Measurements from ENCODE around the gene MME. TPM values are rescaled to one million over a fixed set of nuclear protein-coding genes. Genes with fewer than 3 reads are reported as not detected.

MME gene
- total and polyA plus RNA-seq, 2 donors from 2014 or later: 8.4 to 126 TPM

- H3K9me3 ChIP-seq (ENCODE audit: control insufficient read depth in 2 of 3, insufficient read depth in 1 of 3, low read length in 3 of 3): no peaks in the 10 kb centered on the region
- no peak overlapping the region for H3K4me3 ChIP-seq (ENCODE audit: low read length in 3 of 3)
- no peak for TF ChIP-seq CTCF (IDR thresholded peaks at IDR 0.05; ENCODE audit: borderline replicate concordance, extremely low read depth, insufficient read depth)
- no peaks in the 10 kb centered on the region for H3K36me3 ChIP-seq (ENCODE audit: control insufficient read depth in 2 of 3, insufficient read depth in 3 of 3, low read length in 3 of 3)
- no peak for DNase-seq
- no peak for FAIRE-seq
- H3K9ac ChIP-seq (ENCODE audit: low read length in 3 of 3): no peak overlapping the region
- intact Hi-C loops (cut with DNase I): no loop called here
- no peaks in the 10 kb centered on the region for H3K27me3 ChIP-seq (ENCODE audit: control insufficient read depth, insufficient read depth, low read length)
- no peak overlapping the region for H3K27ac ChIP-seq (ENCODE audit: low read depth in 2 of 2, low read length in 2 of 2)
- no peaks in the 10 kb centered on the region for H3K4me1 ChIP-seq (ENCODE audit: control insufficient read depth in 2 of 3, insufficient read depth in 2 of 3, low read depth in 1 of 3, low read length in 3 of 3)
Measured at GRCh38 chr3:155231792-155232191, 151.7 kb downstream of the MME start.

- H3K9ac ChIP-seq (ENCODE audit: low read length in 3 of 3): no peak overlapping the region
- DNase-seq: no peak
Measured at GRCh38 chr3:155232605-155233004, 152.5 kb downstream of the MME start.

GRCh38 chr3:155233213-155233612, 153.1 kb downstream of the MME start:
- Histone ChIP-seq H3K36me3 (ENCODE audit: control insufficient read depth in 2 of 3, insufficient read depth in 3 of 3, low read length in 3 of 3) (no peaks in the 10 kb centered on the region), H3K27ac (ENCODE audit: low read depth in 2 of 2, low read length in 2 of 2) (no peak overlapping the region), H3K9ac (ENCODE audit: low read length in 3 of 3) (no peak overlapping the region), H3K27me3 (ENCODE audit: control insufficient read depth, insufficient read depth, low read length) (no peaks in the 10 kb centered on the region), H3K4me1 (ENCODE audit: control insufficient read depth in 2 of 3, insufficient read depth in 2 of 3, low read depth in 1 of 3, low read length in 3 of 3) (no peaks in the 10 kb centered on the region), H3K9me3 (ENCODE audit: control insufficient read depth in 2 of 3, insufficient read depth in 1 of 3, low read length in 3 of 3) (no peaks in the 10 kb centered on the region), H3K4me3 (ENCODE audit: low read length in 3 of 3) (no peak overlapping the region)
- no peak for FAIRE-seq
- intact Hi-C loops (cut with DNase I): no loop called here
- TF ChIP-seq CTCF (IDR thresholded peaks at IDR 0.05; ENCODE audit: borderline replicate concordance, extremely low read depth, insufficient read depth): no peak
- peak in 2 of 5 donors; percentile 12 to 53 for DNase-seq

More at GRCh38 chr3:155232605-155233004, 152.5 kb downstream of the MME start:
- Histone ChIP-seq H3K9me3 (ENCODE audit: control insufficient read depth in 2 of 3, insufficient read depth in 1 of 3, low read length in 3 of 3) (no peaks in the 10 kb centered on the region), H3K27me3 (ENCODE audit: control insufficient read depth, insufficient read depth, low read length) (no peaks in the 10 kb centered on the region), H3K36me3 (ENCODE audit: control insufficient read depth in 2 of 3, insufficient read depth in 3 of 3, low read length in 3 of 3) (no peaks in the 10 kb centered on the region), H3K4me1 (ENCODE audit: control insufficient read depth in 2 of 3, insufficient read depth in 2 of 3, low read depth in 1 of 3, low read length in 3 of 3) (no peaks in the 10 kb centered on the region), H3K27ac (ENCODE audit: low read depth in 2 of 2, low read length in 2 of 2) (no peak overlapping the region), H3K4me3 (ENCODE audit: low read length in 3 of 3) (no peak overlapping the region)
- no peak for TF ChIP-seq CTCF (IDR thresholded peaks at IDR 0.05; ENCODE audit: borderline replicate concordance, extremely low read depth, insufficient read depth)
- intact Hi-C loops (cut with DNase I): no loop called here
- FAIRE-seq: no peak

Other genes starting within 250 kb of the MME start
- gene STRIT1, start 213.4 kb downstream of the MME start, total RNA-seq: not detected
- gene STRIT1, start 213.4 kb downstream of the MME start, polyA plus RNA-seq (ENCODE audit: insufficient read depth, low read depth, low replicate concordance): 1.8 TPM

All from kidney (tissue), 14 donors.